K562 (cell line): ENCODE results near the gene DTNA. TPM values are rescaled to one million over a fixed set of nuclear protein-coding genes. Genes with fewer than 3 reads are reported as not detected.

ENCODE experiments used
- ATAC-seq: fragments of 200-7000 bp; cut with Tn5 transposase; 3 replicates; pipeline ENCODE4 v1.9.1; 2020; ENCODE audit warnings: moderate library complexity
- BruUV-seq: library from RNA; stranded (reverse); fragments of 400-500 nt; replicated peaks from 2 replicates; lab custom pipeline; 2021; lab: Mats Ljungman, UMichigan
- CTCF ChIA-PET: fragments of 300-600 bp; formaldehyde crosslinking; extraction: SDS; loops from one replicate; lab custom pipeline; 2021; ENCODE audit warnings: low intra/inter-chr PET ratio; lab: Yijun Ruan, JAX
- POLR2A ChIA-PET: fragments of 300-600, 350-650 bp; sonication (Branson Sonifier 250); formaldehyde crosslinking; extraction: SDS; loops from one replicate; lab custom pipeline; 2021; ENCODE audit warnings: antibody characterized with exemption, inconsistent platforms; lab: Yijun Ruan, JAX
- DNase-seq, 4 experiments: peaks; one replicate each; pipeline versions ENCODE4 v3.0.0 to v3.0.0-alpha.2; 2011 to 2018; ENCODE audit warnings: low spot score in 3 of 4, mixed read lengths in 3 of 4; ENCODE audit errors: extremely low read depth in 1 of 4
- FAIRE-seq: peaks from 2 replicates; lab custom pipeline; 2011; peaks lifted over from hg19 to GRCh38; lab: Jason Lieb, UNC
- H2AFZ ChIP-seq: 2 replicates; pipeline ENCODE4 v1.6.0; 2011; ENCODE audit warnings: low read depth, low read length, control low read depth, inconsistent platforms
- H3K27ac ChIP-seq: fragments of 200-600 bp; 3 replicates; pipeline ENCODE4 v1.8.0; 2011; ENCODE audit warnings: low read depth, mild to moderate bottlenecking, control low read depth, inconsistent platforms, low read length, moderate library complexity, mixed read lengths; ENCODE audit errors: extremely low read depth
- H3K27me3 ChIP-seq, 2 experiments: fragments of 300-600 bp in 1 of 2; 2 replicates in 1 of 2; 3 replicates in 1 of 2; pipeline versions ENCODE4 v1.6.0 to v1.8.0; 2011; ENCODE audit warnings: inconsistent platforms in 2 of 2, low read length in 2 of 2, mild to moderate bottlenecking in 1 of 2, mixed read lengths in 1 of 2, moderate library complexity in 1 of 2; ENCODE audit not compliant: control insufficient read depth in 2 of 2, insufficient read depth in 2 of 2
- H3K36me3 ChIP-seq: fragments of 300-600 bp; 3 replicates; pipeline ENCODE4 v1.8.0; 2011; ENCODE audit warnings: mild to moderate bottlenecking, low read length, inconsistent platforms; ENCODE audit not compliant: control insufficient read depth, insufficient read depth
- H3K4me1 ChIP-seq, 2 experiments: fragments of 200-600 bp in 1 of 2; replicated peaks in 1 of 2; 2 replicates in 1 of 2; 3 replicates in 1 of 2; pipeline versions ENCODE4 v1.5.1 to v1.8.0; 2011; ENCODE audit warnings: inconsistent platforms in 2 of 2, low read length in 2 of 2, mild to moderate bottlenecking in 1 of 2, mixed read lengths in 1 of 2, moderate library complexity in 1 of 2; ENCODE audit not compliant: control insufficient read depth in 2 of 2, insufficient read depth in 2 of 2
- H3K4me2 ChIP-seq: 2 replicates; pipeline ENCODE4 v1.6.1; 2011; ENCODE audit warnings: low read length, control low read depth, inconsistent platforms, mixed read lengths; ENCODE audit not compliant: insufficient read depth
- H3K4me3 ChIP-seq: fragments of 200-600 bp; sonication (generic), shearing (Covaris generic); 2 replicates; pipeline ENCODE4 v1.5.1; 2016; ENCODE audit warnings: control low read depth, inconsistent platforms
- H3K79me2 ChIP-seq: fragments of 200-600 bp; 3 replicates; pipeline ENCODE4 v1.8.0; 2011; ENCODE audit warnings: low read length, inconsistent platforms; ENCODE audit not compliant: control insufficient read depth, insufficient read depth
- H3K9ac ChIP-seq, 2 experiments: 2 replicates each; pipeline versions ENCODE4 v1.6.0 to v1.6.1; 2011; ENCODE audit warnings: low read depth in 2 of 2, low read length in 2 of 2, control low read depth in 1 of 2, inconsistent platforms in 1 of 2, mild to moderate bottlenecking in 1 of 2, mixed read lengths in 1 of 2; ENCODE audit not compliant: insufficient read depth in 1 of 2
- H3K9me1 ChIP-seq: one replicate; pipeline ENCODE4 v1.6.0; 2011; ENCODE audit warnings: inconsistent platforms, mild to moderate bottlenecking, low read length, moderate library complexity; ENCODE audit not compliant: control insufficient read depth, insufficient read depth
- H3K9me3 ChIP-seq: replicated peaks from 2 replicates; pipeline ENCODE4 v1.5.1; 2011; ENCODE audit warnings: low read depth, low read length, inconsistent platforms; ENCODE audit not compliant: control insufficient read depth, insufficient read depth
- H4K20me1 ChIP-seq: replicated peaks from 2 replicates; pipeline ENCODE4 v1.6.1; 2011; ENCODE audit warnings: low read length, inconsistent platforms, mixed read lengths; ENCODE audit not compliant: control insufficient read depth, insufficient read depth
- DEAF1 ChIP-seq: fragments of 450-650 bp; formaldehyde crosslinking; IDR thresholded peaks from 2 replicates; pipeline ENCODE4 v1.4.0; 2020; ENCODE audit warnings: mild to moderate bottlenecking, moderate library complexity
- ELK3 ChIP-seq: fragments of 450-650 bp; formaldehyde crosslinking; IDR thresholded peaks from 2 replicates; pipeline ENCODE4 v1.4.0; 2020; ENCODE audit warnings: mild to moderate bottlenecking
- FOXM1 ChIP-seq, 2 experiments: fragments of 450-650 bp in 1 of 2; sonication (generic) in 1 of 2; formaldehyde crosslinking in 1 of 2; IDR thresholded peaks; 2 replicates each; pipeline versions ENCODE4 v1.6.1 to v1.9.0; 2017 to 2022; ENCODE audit warnings: low read depth in 2 of 2, mild to moderate bottlenecking in 2 of 2, missing genetic modification reagents in 1 of 2, moderate library complexity in 1 of 2
- HBP1 ChIP-seq: fragments of 450-650 bp; formaldehyde crosslinking; IDR thresholded peaks from 2 replicates; pipeline ENCODE4 v1.4.0; 2022; ENCODE audit warnings: missing genetic modification characterization
- MYBL2 ChIP-seq, 2 experiments: fragments of 450-650 bp in 1 of 2; sonication (generic) in 1 of 2; formaldehyde crosslinking in 1 of 2; IDR thresholded peaks; 2 replicates each; pipeline versions ENCODE4 v1.6.1 to v1.8.1; 2017 to 2022; ENCODE audit warnings: borderline replicate concordance in 1 of 2, inconsistent platforms in 1 of 2, low read depth in 1 of 2, mild to moderate bottlenecking in 1 of 2, missing genetic modification reagents in 1 of 2, moderate library complexity in 1 of 2
- NFATC3 ChIP-seq: fragments of 450-650 bp; IDR thresholded peaks from 2 replicates; pipeline ENCODE4 v1.6.1; 2017; ENCODE audit warnings: mild to moderate bottlenecking
- NR4A1 ChIP-seq, 2 experiments: fragments of 250-450 bp in 1 of 2; fragments of 450-650 bp in 1 of 2; sonication (Bioruptor Pico) in 1 of 2; IDR thresholded peaks; 2 replicates each; pipeline versions ENCODE4 v1.4.0 to v1.6.1; 2016 to 2020; ENCODE audit warnings: mild to moderate bottlenecking in 2 of 2, missing compliant biosample characterization in 1 of 2, missing genetic modification characterization in 1 of 2, moderate library complexity in 1 of 2
- SMARCA5 ChIP-seq: fragments of 450-650 bp; IDR thresholded peaks from 2 replicates; pipeline ENCODE4 v1.6.1; 2016
- ZFP1 ChIP-seq: fragments of 450-650 bp; formaldehyde crosslinking; IDR thresholded peaks from 2 replicates; pipeline ENCODE4 v1.4.0; 2020; ENCODE audit warnings: mild to moderate bottlenecking, mixed read lengths
- ZNF347 ChIP-seq: fragments of 450-650 bp; formaldehyde crosslinking; IDR thresholded peaks from 2 replicates; pipeline ENCODE4 v1.4.0; 2020; ENCODE audit warnings: low read depth, mild to moderate bottlenecking, moderate library complexity
- ZNF609 ChIP-seq: sonication (generic); formaldehyde crosslinking; IDR thresholded peaks from 2 replicates; pipeline ENCODE4 v1.8.1; 2023; ENCODE audit warnings: missing genetic modification reagents, mild to moderate bottlenecking, borderline replicate concordance
- WGBS: fragments of 100-300 bp; shearing (Covaris generic); methylation state at CpG from one replicate; pipeline ENCODE4 v1.1.6; 2016; ENCODE audit warnings: low coverage, mixed read lengths; ENCODE audit not compliant: insufficient coverage; ENCODE audit errors: missing lambda C conversion rate; 5-methylcytosine and 5-hydroxymethylcytosine counted together
- in situ Hi-C: fragments of 300-500 bp; cut with MboI; formaldehyde crosslinking; loops from 4 replicates; pipeline ENCODE4 v1.15.0; 2018; ENCODE audit warnings: inconsistent platforms, mixed read lengths
- intact Hi-C: fragments of 100-400 bp; cut with micrococcal nuclease; formaldehyde crosslinking; loops from 2 replicates; pipeline ENCODE4 v1.14.2; 2022
- polyA plus RNA-seq, 8 experiments: library from polyadenylated mRNA; depleted of rRNA in 4 of 8; stranded (reverse) in 5 of 8; unstranded in 3 of 8; fragments of >200 nt; fragmentation: Nextera tagmentation in 2 of 8; fragmentation: Illumina TruSeq in 1 of 8; extraction: Ambion mirVana in 2 of 8; extraction: Trizol in 1 of 8; gene quantifications; 2 replicates each; pipeline versions ENCODE4 v1.2.1 to v1.2.3, GENCODE V29; 2011 to 2014; ENCODE audit warnings: inconsistent platforms in 1 of 8, missing spikeins in 1 of 8
- total RNA-seq, 7 experiments: library from RNA; depleted of rRNA in 6 of 7; stranded (reverse); fragments of >200 nt in 6 of 7; fragmentation: Illumina TruSeq in 2 of 7; extraction: Trizol in 2 of 7; gene quantifications; 2 replicates each; pipeline versions ENCODE4 v1.2.1 to v1.2.3, GENCODE V29; 2011 to 2021; ENCODE audit warnings: low replicate concordance in 1 of 7

The DTNA gene
- total and polyA plus RNA-seq, 9 of the 15 experiments (the other 6 are each of a cell fraction or from before 2014, with no cell fraction given): 0.07 to 2.4 (median 0.22) TPM; not detected in 2

GRCh38 chr18:34773961-34774766 is 64.1 kb downstream of the DTNA start:
- 0% methylated on average over 7 of the region's 7 CpGs for WGBS
- intact Hi-C loops (no loop called here), in situ Hi-C loops (no loop called here)
- no peak overlapping the region for H2AFZ ChIP-seq
- no peaks in the 10 kb centered on the region for H3K79me2 ChIP-seq
- H3K27me3 ChIP-seq: no peaks in the 10 kb centered on the region
- ChIA-PET POLR2A (no interaction called here), CTCF (no interaction called here)
- no peaks in the 10 kb centered on the region for H4K20me1 ChIP-seq
- DNase-seq: no peak
- H3K9me1 ChIP-seq: no peaks in the 10 kb centered on the region
- no peak for FAIRE-seq
- BruUV-seq: no TSS peak
- ATAC-seq: no peak
- no peaks in the 10 kb centered on the region for H3K9me3 ChIP-seq
- H3K9ac ChIP-seq: no peak overlapping the region
- H3K4me2 ChIP-seq: no peak overlapping the region
- H3K4me1 ChIP-seq: no peaks in the 10 kb centered on the region
- no peak overlapping the region for H3K4me3 ChIP-seq
- H3K27ac ChIP-seq: no peak overlapping the region
- no peaks in the 10 kb centered on the region for H3K36me3 ChIP-seq
- TF ChIP-seq SMARCA5 (no peak), MYBL2 (IDR thresholded peaks at IDR 0.05; ENCODE audit: low read depth) (no peak), MYBL2 (CRISPR knock-in tag; IDR thresholded peaks at IDR 0.05; ENCODE audit: borderline replicate concordance) (no peak), NFATC3 (no peak), ZNF347 (CRISPR knock-in tag) (no peak), DEAF1 (CRISPR knock-in tag) (no peak), FOXM1 (IDR thresholded peaks at IDR 0.05; ENCODE audit: low read depth) (no peak), FOXM1 (CRISPR knock-in tag; IDR thresholded peaks at IDR 0.05; ENCODE audit: low read depth) (no peak), ELK3 (CRISPR knock-in tag) (no peak), ZNF609 (no peak), NR4A1 (CRISPR knock-in tag; IDR thresholded peaks at IDR 0.05) (no peak), NR4A1 (tag; IDR thresholded peaks at IDR 0.05) (no peak), ZFP1 (CRISPR knock-in tag) (no peak), HBP1 (no peak)
